ENCODE data around the gene AUTS2.

DNA sequence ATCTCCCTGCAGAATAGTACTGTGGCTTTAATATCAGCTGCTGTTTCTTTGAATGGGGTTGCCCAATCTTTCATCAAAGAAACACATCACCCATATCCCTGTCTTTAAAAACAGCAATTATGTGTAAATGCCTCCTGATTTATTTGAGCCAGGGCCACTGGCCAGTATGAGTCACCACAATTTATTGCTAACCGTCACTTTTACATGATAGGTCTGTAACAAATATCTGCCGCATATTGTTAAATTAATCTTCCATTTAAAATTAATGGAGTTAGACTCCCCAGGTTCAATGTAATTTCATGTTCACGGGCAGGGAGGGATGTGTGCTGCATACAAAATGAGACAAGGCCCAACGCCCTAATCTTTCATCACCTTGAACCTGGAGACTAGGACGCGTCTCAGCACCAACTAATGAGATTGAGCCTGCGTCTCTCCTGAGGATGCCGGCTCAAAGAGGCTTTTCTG lies 673.4 kb downstream of the AUTS2 start:
- TF ChIP-seq, protein P1, sequence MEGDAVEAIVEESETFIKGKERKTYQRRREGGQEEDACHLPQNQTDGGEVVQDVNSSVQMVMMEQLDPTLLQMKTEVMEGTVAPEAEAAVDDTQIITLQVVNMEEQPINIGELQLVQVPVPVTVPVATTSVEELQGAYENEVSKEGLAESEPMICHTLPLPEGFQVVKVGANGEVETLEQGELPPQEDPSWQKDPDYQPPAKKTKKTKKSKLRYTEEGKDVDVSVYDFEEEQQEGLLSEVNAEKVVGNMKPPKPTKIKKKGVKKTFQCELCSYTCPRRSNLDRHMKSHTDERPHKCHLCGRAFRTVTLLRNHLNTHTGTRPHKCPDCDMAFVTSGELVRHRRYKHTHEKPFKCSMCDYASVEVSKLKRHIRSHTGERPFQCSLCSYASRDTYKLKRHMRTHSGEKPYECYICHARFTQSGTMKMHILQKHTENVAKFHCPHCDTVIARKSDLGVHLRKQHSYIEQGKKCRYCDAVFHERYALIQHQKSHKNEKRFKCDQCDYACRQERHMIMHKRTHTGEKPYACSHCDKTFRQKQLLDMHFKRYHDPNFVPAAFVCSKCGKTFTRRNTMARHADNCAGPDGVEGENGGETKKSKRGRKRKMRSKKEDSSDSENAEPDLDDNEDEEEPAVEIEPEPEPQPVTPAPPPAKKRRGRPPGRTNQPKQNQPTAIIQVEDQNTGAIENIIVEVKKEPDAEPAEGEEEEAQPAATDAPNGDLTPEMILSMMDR (IDR thresholded peaks at IDR 0.05 in 2 of 3, conservative IDR thresholded peaks at IDR 0.05 in 1 of 3; ENCODE audit: insufficient read depth in 2 of 3, low read depth in 1 of 3, low read length in 3 of 3) = no peak
- TF ChIP-seq GTF2A2 (tag; IDR thresholded peaks at IDR 0.05) = no peak
- TF ChIP-seq ZFPM2 (CRISPR knock-in tag; IDR thresholded peaks at IDR 0.05) = no peak
- TF ChIP-seq EP300 (IDR thresholded peaks at IDR 0.05; ENCODE audit: low read length) = no peak
